ENCODE data around the gene ADAMTS14.
A peak's percentile ranks its signal among the peaks of the same experiment; 100 is the strongest.

Gene ADAMTS14

DNA sequence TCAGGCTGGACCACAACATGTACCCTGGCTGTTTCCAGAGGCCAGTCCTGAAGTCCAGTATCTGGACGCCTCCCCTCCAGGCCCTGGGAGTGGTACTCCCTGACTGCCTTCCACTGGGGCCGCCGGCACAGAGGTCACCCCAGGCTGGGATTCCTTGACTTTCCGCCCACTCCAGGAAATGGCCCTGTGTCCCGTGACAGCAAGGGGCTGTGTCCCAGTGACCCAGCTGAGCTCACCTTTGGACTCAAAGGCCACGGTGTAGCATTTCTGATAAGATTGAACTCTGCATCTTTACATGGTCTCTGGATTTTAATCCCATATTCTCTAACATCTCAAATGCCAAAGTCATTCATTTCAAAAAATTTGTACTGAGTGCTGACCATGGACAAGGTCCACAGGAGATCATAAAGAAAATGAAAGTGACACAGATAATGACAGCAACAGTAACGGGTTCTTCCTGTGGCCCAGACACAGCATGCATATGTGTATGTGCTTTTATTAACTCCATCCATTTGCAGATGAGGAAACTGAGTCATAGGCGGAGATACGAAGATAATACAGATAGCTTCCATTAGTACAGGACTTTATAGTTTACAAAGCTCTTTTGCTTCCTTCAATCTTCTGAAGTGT is 5.4 kb downstream of the ADAMTS14 start:
- Mint-ChIP-seq H3K27me3 (peaks cover 37% of the 10 kb centered on the region), H3K4me1 (peaks cover 7% of the 10 kb centered on the region), H3K36me3 (no peaks in the 10 kb centered on the region), H3K27ac (no peak overlapping the region), H3K4me3 (no peak overlapping the region), H3K9me3 (no peaks in the 10 kb centered on the region)
- ATAC-seq, result no peak

DNA sequence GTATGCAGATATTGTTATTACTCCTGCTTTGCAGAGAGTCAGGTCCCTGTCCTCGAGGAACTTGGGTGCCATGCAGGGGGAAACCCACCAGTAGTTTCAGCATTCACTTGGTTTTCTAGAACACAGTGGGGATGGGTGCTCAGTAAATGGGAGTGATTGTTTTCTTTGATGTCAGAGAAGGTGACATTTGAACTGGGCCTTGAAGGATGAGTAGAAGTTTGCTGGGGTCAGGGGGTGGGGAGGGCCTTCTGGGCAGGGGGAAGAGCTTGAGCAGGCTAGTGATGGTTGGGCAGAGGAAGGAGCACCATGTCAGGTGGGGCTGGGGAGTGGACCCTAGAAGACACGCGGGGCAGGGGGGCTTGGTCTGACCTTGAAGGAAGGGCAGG is 5.9 kb downstream of the ADAMTS14 start:
- ATAC-seq, result no peak
- peaks cover 32% of the 10 kb centered on the region for H3K27me3 Mint-ChIP-seq
- no peak overlapping the region for H3K4me3 Mint-ChIP-seq
- H3K36me3 Mint-ChIP-seq, result no peaks in the 10 kb centered on the region
- H3K27ac Mint-ChIP-seq, result no peak overlapping the region
- H3K4me1 Mint-ChIP-seq, result peaks cover 7% of the 10 kb centered on the region
- H3K9me3 Mint-ChIP-seq, result no peaks in the 10 kb centered on the region

DNA sequence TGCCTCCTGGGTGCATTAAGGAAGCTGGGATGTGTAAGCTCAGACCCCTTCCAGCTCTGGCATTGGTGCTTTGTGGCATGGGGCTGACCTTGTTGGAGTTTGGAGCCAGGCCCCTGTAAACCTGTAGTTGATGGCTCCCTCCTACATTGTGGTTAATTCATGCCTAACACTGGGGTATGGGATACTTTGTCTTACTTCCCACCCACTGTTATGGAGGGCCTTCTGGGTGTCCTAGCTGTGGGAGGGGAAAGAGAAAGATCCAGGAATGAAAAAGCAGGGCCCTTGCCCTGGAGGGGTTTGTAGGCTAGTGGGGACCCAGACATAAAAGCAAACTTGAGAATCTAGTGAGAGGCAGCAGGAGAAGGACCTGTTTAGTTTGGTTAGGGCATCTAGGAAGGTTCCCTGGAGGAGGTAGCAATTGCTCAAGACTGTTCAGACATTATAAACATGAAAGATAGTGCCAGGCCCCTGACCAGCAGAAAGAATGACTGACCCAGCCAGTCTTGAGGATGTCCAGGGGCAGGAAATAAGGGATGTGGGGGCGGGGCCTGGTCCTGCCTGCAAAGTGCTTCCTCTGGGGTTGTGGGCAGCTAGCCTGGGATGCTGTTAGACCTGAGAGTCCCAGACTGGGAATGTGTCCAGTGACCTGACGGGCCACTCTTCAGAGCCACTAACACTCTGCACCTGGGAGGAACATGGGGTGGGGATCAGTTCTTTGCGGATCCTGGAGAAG is 6.6 kb downstream of the ADAMTS14 start:
- Mint-ChIP-seq H3K4me1 (peaks cover 9% of the 10 kb centered on the region), H3K4me3 (no peak overlapping the region), H3K27me3 (peaks cover 25% of the 10 kb centered on the region), H3K27ac (no peak overlapping the region), H3K9me3 (no peaks in the 10 kb centered on the region), H3K36me3 (no peaks in the 10 kb centered on the region)
- ATAC-seq, result no peak

DNA sequence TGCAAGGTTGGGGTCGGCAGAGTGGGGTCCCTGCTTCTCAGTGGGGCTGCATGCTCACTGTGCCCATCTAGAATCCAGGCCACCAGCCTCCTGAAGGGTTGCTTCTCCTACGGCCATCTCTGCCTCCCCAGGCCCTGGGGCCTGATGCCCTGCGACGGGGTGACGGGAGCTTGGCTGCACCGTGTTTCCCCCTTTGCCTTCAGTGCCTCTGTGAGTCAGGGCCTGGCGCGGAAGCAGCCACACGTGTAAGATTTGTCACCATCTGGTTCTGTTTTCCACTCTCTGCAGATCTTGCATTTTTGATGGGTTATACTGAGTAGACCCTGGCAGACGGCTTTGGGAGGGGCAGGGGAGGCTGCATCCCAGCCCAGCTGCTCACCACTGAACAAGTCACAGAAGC is 7.2 kb downstream of the ADAMTS14 start:
- peaks cover 9% of the 10 kb centered on the region for H3K4me1 Mint-ChIP-seq
- no peak for ATAC-seq
- H3K9me3 Mint-ChIP-seq, result no peaks in the 10 kb centered on the region
- H3K36me3 Mint-ChIP-seq, result no peaks in the 10 kb centered on the region
- no peak overlapping the region for H3K27ac Mint-ChIP-seq
- H3K4me3 Mint-ChIP-seq, result no peak overlapping the region
- H3K27me3 Mint-ChIP-seq, result peaks cover 19% of the 10 kb centered on the region

DNA sequence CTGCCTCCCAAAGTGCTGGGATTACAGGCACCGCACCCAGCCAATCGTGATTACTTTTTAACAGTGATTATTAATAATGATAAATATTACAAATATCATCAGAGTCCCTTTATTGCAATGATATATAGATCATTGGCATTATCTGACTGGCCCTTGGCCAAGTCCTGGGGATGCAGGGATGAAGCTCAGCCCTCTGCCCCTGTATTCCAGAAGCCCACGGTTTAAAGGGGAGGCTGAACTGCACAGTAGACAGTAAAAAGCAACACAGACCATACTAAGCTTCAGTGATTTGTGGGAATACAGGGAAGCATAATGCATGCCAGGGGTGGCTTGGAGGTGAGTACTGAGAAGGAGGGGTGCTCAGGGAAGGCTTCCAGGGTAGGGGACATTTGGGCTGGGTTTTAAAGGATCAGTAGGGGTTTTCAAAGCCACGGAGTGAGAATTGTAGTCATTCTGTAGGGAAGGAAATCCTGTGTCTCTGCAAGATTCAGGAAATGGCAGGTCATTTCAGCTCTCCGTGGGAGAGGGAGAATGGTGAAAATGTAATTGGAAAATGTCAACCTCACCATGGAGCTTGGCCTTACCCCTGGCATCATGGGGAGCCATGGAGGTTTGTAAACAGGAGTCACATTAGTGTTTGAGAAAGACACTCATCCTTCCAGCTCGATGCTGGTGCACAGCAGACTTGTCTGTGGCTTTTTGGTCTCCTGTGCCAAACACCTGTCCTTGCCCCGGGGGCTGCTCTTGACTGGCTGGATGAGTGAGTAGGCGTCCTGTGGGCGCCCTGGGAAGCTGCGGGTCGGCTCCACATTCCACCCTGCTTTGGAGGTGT is 8.8 kb downstream of the ADAMTS14 start:
- Mint-ChIP-seq H3K9me3 (no peaks in the 10 kb centered on the region), H3K4me3 (no peak overlapping the region), H3K36me3 (no peaks in the 10 kb centered on the region), H3K27me3 (peaks cover 3% of the 10 kb centered on the region), H3K27ac (no peak overlapping the region), H3K4me1 (peaks cover 9% of the 10 kb centered on the region)
- ATAC-seq, result no peak

DNA sequence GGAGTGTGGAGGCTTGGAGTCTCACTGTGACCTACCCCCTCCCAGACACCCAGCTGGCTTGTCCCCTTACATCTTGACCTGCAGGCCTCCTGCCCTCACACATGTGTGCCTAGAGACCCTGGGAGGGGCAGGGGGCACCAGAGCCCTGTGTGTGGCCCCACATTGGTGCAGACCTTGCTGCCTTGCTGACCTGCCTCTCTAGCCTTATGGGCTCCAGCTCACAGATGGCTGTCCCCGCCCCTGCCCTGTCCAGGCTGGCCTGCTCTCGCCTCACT is 9.4 kb downstream of the ADAMTS14 start:
- Mint-ChIP-seq H3K4me3 (no peak overlapping the region), H3K9me3 (no peaks in the 10 kb centered on the region), H3K4me1 (peaks cover 9% of the 10 kb centered on the region), H3K27me3 (no peaks in the 10 kb centered on the region), H3K36me3 (no peaks in the 10 kb centered on the region), H3K27ac (no peak overlapping the region)
- ATAC-seq, result no peak

DNA sequence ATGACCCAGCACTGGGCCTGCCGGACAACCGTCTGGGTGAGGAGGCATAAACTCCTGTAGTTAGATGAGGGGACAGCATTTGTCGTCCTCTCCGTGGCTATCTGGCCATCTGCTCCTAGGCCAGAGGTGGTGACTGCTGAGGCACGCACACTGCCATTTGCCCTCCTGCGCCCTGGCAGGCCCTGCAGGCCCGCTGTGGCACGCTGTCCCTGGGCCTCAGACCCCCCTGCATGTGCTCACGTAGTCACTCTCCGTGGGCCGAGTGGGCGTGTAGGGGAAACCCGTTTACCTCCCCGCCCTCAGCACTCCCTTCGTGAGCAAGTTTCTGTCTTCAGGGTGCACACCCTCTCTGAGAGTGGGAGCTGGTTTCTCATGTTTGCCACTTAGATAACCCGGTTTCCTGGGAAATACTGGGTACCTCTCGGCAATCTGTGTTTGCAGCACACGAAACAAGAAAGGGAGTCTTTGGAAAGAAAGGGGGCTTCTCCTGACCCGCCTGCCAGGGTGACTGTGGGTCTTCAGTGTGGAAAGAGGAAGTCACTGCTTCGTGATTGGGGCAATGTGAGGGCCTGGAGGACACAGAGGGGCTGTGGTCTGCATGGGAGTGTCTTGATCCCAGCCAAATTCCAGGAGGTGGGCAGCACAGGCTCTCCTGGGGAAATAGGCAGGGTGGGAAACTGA is 10.8 kb downstream of the ADAMTS14 start:
- no peaks in the 10 kb centered on the region for H3K27me3 Mint-ChIP-seq
- no peaks in the 10 kb centered on the region for H3K9me3 Mint-ChIP-seq
- no peak overlapping the region for H3K27ac Mint-ChIP-seq
- H3K4me3 Mint-ChIP-seq, result no peak overlapping the region
- H3K4me1 Mint-ChIP-seq, result peaks cover 9% of the 10 kb centered on the region
- ATAC-seq, result peak; percentile 57
- no peaks in the 10 kb centered on the region for H3K36me3 Mint-ChIP-seq

DNA sequence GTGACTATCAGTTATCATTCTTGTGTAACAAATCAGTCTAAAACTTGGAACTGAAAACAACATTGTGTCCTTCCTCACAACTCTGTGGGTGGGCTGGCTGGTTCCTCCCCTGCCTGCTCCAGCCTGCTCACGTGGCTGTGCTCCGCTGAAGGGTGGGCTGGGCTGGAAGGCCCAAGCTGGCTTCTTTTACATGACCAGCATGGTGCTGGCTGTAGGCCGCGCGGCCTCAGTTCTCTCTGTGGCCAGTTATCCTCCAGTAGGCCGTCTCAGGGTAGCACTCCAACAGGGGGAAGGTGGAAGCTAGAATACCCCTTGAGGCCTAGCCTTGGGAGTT is 11.3 kb downstream of the ADAMTS14 start:
- Mint-ChIP-seq H3K36me3 (no peaks in the 10 kb centered on the region), H3K27ac (no peak overlapping the region), H3K4me3 (no peak overlapping the region), H3K4me1 (peaks cover 9% of the 10 kb centered on the region), H3K9me3 (no peaks in the 10 kb centered on the region), H3K27me3 (no peaks in the 10 kb centered on the region)
- peak; percentile 22 for ATAC-seq

DNA sequence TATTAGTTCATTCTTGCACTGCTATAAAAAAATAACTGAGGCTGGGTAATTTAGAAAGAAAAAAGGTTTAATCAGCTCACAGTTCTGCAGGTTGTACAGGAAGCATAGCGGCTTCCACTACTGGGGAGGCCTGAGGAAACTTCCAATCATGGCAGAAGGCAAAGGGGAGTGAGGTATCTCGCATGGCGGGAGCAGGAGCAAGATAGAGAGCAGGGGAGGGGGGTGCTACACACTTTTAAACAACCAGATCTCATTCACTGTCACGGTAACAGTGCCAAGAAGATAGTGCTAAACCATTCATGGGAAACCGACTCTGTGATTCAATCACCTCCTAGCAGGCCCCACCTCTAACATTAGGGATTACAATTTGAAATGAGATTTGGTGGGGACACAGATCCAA is 11.6 kb downstream of the ADAMTS14 start:
- Mint-ChIP-seq H3K27me3 (no peaks in the 10 kb centered on the region), H3K4me1 (peaks cover 9% of the 10 kb centered on the region), H3K4me3 (no peak overlapping the region), H3K9me3 (no peaks in the 10 kb centered on the region), H3K36me3 (no peaks in the 10 kb centered on the region), H3K27ac (no peak overlapping the region)
- ATAC-seq, result no peak

DNA sequence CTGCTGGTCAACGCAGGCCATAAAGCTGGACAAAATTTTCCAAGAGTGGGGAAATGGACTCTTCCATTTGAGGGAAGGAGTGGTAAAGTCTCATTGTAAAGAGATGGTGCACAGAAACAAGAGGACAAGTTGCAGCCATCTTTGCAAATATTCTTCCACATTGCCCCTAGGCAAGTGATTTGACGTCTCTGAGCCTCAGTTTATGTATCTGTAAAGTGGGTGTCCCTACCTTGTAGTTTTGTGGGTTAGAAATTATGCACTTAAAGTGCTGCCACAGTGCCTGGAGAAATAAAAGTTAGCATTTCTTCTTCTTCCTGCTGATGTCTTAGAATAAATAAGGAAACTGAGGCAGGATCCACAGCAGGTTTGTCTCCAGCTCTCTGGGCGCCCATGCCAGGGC is 12.1 kb downstream of the ADAMTS14 start:
- no peaks in the 10 kb centered on the region for H3K9me3 Mint-ChIP-seq

DNA sequence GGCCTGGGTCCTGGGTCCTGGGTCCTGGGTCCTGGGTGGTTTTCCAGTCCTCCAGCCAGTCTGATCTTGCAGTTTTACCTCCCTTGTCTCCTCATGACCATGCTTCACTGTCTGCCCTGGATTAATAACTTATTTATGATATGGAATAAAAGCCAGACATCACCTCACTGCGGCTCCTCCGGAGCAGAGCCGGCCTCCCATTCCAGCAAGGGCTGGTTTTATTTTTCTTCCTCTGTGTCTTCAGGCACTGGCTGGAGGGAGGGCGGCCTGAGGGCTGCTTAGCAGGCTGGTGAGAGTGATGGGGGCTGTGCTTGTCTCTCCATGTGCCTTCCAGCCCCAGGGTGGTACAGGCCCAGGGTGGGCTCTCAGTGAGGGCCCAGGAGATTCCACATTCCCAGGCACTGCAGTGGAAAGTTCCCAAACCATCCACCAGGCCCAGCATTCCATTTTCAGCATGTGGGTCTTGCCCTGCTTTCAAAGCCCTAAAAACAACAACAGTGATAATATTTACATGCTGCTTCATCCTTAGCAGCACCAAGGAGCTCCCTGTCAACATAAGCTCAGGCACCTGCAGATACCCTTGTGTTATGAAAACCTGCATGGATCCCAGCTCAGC is 12.6 kb downstream of the ADAMTS14 start:
- Mint-ChIP-seq H3K36me3 (no peaks in the 10 kb centered on the region), H3K27me3 (no peaks in the 10 kb centered on the region), H3K4me3 (no peak overlapping the region), H3K9me3 (no peaks in the 10 kb centered on the region), H3K27ac (no peak overlapping the region), H3K4me1 (peaks cover 9% of the 10 kb centered on the region)
- ATAC-seq, result no peak

More for the DNA sequence above, 12.1 kb downstream of the ADAMTS14 start:
- no peak overlapping the region for H3K27ac Mint-ChIP-seq
- no peaks in the 10 kb centered on the region for H3K27me3 Mint-ChIP-seq
- H3K4me3 Mint-ChIP-seq, result no peak overlapping the region
- no peaks in the 10 kb centered on the region for H3K36me3 Mint-ChIP-seq
- ATAC-seq, result no peak
- H3K4me1 Mint-ChIP-seq, result peaks cover 9% of the 10 kb centered on the region

DNA sequence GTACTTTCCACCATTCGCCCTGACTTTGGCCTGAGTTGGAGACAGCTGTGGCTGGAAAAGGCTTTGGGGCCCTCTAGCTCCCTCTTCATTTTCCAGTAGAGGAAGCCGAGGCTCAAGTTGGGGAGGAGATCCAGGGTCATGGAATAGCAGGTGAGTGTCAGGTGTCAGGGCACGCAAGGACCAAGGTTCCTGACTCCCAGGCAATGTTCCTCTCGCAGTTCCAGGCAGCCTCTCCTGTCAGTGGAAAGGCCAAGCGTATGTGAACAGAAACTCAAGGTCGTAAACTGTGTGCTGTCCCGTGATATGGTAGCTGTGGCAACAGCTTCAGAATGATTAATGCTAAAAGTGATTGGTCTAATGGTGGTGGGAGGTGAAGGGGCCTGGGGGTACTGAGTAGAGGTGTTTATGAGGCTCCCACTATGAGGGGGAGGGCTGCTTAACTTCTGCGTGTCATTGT is 13.2 kb downstream of the ADAMTS14 start:
- Mint-ChIP-seq H3K4me1 (peaks cover 9% of the 10 kb centered on the region), H3K9me3 (no peaks in the 10 kb centered on the region), H3K27ac (no peak overlapping the region), H3K27me3 (no peaks in the 10 kb centered on the region), H3K4me3 (no peak overlapping the region), H3K36me3 (no peaks in the 10 kb centered on the region)
- no peak for ATAC-seq

DNA sequence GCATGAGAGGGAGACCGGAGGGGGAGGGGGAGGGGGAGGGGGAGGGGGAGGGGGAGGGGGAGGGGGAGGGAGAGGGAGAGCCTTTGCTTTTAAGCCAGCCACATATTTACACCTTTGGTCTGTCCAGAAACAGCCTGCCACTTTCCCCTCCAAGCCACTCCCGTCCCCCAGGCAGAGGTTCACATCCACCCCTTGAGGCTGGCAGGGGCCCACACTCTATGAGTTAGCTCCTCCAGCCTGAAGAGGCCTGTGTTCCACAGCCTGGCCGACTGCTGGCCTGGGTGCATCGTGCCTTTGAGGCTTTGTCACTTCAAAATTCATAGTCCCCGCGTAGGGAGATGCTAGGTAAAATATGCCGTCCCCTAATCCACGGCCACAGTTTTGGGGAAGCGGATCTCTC is 16.5 kb downstream of the ADAMTS14 start:
- no peaks in the 10 kb centered on the region for H3K4me1 Mint-ChIP-seq
- no peak overlapping the region for H3K27ac Mint-ChIP-seq
- H3K9me3 Mint-ChIP-seq, result no peaks in the 10 kb centered on the region
- H3K36me3 Mint-ChIP-seq, result no peaks in the 10 kb centered on the region
- no peak for ATAC-seq
- peaks cover 7% of the 10 kb centered on the region for H3K27me3 Mint-ChIP-seq
- H3K4me3 Mint-ChIP-seq, result no peak overlapping the region

DNA sequence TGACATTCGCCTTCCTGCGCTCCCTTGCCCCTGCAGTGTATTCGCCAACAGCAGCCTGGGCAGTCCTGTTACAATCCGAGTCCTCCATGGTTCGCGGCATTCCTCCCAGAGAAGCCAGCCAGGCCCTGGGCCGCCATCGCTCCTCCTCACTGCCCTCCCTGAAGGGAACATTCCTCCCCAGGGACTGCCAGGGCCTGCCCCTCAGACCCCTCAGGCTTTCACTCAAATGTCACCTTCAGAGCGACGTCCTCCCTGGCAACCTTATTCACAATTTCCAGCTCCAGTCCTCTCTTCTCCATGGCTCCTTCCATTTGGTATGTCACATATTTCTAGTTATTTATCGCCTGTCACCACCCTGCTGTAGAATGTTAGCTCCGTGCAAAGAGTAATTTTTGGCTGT is 17.4 kb downstream of the ADAMTS14 start:
- H3K4me3 Mint-ChIP-seq, result no peak overlapping the region
- H3K4me1 Mint-ChIP-seq, result no peaks in the 10 kb centered on the region
- peaks cover 7% of the 10 kb centered on the region for H3K27me3 Mint-ChIP-seq
- no peak overlapping the region for H3K27ac Mint-ChIP-seq
- H3K9me3 Mint-ChIP-seq, result no peaks in the 10 kb centered on the region
- no peak for ATAC-seq
- H3K36me3 Mint-ChIP-seq, result no peaks in the 10 kb centered on the region

DNA sequence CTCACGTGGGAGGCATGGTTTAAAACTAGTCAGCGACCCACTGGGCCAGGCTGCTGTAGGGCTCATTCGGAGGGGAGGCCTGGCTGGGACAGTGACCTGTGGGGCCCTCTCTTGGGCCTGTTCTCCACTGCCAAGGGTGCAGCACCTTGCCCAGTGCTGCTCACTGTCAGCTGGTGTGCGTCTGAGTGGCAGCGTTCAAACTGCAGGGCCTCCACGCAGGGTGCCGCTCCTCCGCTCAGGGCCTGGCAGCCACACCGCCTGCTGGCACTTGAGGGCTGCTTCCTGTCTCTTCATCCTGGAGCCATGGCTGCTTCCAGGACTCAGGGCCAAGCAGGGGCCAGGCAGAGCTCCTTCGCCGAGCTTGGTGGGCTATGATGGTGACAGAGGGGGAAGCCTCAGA is 18.3 kb downstream of the ADAMTS14 start:
- no peaks in the 10 kb centered on the region for H3K4me1 Mint-ChIP-seq
- H3K9me3 Mint-ChIP-seq, result no peaks in the 10 kb centered on the region
- H3K36me3 Mint-ChIP-seq, result no peaks in the 10 kb centered on the region
- no peak overlapping the region for H3K4me3 Mint-ChIP-seq
- H3K27ac Mint-ChIP-seq, result no peak overlapping the region
- H3K27me3 Mint-ChIP-seq, result peaks cover 7% of the 10 kb centered on the region
- ATAC-seq, result no peak
